Measurements from ENCODE around the gene EVL.
"Not testable (repeated sequence)": the region's sequence is repeated elsewhere in the genome, so short reads cannot be mapped to it uniquely, and the experiment has no call there.

EVL gene

DNA sequence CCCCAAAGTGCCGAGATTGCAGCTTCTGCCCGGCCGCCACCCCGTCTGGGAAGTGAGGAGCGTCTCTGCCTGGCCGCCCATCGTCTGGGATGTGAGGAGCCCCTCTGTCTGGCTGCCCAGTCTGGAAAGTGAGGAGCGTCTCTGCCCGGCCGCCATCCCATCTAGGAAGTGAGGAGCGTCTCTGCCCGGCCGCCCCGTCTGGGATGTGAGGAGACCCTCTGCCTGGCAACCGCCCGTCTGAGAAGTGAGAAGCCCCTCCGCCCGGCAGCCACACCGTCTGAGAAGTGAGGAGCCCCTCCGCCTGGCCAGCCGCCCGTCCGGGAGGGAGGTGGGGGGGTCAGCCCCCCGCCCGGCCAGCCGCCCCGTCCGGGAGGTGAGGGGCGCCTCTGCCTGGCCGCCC, 115.4 kb downstream of the EVL start:
- not testable (repeated sequence) for DNase-seq

DNA sequence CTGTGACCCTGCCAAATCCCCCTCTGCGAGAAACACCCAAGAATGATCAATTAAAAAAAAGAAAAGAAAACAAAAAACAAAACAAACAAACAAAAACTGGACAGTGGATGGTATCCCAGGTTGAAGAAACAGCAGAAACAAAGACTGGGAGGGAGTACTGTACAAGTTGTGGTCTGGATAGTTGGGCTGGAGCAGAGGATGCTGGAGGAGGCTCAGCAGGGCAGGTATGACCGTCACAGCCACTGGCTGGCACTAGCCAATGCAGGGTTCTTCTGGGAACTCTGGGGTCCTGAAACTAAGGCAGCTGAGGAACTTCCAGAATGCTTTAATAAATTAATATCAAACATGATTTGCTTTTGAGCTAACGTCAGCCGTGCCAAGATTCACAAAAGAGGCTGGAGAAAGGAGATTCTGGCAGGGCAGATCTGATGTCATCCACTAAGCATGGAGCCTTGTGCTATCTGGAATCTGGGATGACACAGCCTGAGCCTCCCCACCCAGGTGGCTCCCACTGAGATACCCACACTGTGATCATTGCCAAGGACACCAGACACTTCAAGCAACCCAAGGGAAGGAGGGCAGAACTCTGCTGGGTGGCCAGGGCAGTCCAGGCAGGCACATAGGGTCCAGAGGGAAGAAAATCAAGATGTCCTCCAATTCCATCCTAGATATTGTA, 116.8 kb downstream of the EVL start:
- DNase-seq, result not testable (repeated sequence)

DNA sequence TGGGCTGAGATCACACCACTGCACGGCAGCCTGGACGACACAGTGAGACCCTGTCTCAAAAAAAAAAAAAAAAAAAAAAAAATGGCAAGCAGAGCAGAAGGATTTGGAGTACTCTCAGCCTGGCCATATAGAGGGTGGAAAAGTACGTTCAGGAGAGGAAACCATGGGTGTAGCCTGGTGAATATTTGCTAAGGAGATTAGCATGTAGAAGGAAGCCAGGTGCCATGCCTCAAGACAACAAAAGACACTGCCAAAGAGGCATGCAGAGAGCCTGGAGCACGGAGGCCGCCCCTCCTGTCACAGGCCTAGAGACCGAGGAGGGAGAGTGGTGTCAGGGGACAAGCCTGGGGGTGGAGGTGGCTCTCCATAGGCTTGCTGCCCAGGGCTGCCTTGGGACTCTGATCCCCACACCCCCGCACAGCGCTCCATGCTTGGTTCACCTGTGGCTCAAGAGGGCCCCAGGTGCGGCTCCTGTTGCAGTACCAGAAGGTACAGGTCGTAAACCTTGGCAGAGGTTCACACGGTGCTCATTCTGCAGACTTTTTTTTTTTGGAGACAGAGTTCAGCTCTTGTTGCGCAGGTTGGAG, 122.1 kb downstream of the EVL start:
- DNase-seq, result no peak

DNA sequence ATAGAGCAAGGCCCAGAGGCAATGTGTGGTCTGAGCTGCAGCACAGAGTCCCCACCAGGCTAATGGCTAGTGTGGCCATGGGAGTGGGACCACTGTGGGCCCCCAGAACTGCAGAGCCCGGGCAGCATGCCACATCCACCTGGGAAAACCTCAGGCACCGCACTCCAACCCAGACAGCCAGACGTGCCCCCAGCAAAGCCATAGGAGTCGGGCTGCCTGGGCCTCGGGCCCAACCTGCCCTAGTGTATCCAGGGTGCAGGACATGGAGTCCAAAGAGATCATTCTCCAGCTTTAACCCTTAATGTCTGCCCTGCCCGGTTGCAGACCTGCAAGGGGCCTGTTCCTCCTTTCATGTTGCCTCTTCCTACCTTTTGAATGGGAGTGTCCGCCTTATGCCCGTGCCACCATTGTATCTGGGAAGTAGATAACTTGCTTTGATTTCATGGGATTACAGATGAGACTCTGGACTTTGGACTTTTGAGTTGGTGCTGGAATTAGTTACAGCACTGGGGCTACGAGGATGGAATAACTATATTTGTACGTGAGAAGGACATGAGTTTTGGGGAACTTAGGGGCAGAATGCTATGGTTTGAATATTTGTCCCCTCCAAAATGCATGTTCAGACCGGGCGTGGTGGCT, 123.3 kb downstream of the EVL start:
- no peak for DNase-seq

DNA sequence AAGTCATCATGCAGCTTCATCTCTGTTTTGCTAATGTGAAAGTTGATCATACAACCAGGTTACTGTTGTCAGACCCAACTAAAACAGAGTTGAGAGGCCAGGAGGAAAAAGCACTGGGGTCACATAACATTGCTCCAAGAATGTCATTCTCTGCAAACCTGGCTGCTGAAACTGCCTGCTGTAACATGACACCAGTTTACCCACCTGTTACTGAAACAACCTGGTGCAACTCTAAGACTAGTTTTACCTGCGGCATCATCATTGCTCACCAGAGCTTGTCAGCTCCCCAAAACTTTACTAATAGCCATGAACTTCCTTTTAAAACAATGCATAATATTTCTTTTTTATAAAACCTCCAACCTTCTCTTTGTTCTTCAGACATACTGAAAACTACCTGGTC, 124.9 kb downstream of the EVL start:
- no peak for DNase-seq

DNA sequence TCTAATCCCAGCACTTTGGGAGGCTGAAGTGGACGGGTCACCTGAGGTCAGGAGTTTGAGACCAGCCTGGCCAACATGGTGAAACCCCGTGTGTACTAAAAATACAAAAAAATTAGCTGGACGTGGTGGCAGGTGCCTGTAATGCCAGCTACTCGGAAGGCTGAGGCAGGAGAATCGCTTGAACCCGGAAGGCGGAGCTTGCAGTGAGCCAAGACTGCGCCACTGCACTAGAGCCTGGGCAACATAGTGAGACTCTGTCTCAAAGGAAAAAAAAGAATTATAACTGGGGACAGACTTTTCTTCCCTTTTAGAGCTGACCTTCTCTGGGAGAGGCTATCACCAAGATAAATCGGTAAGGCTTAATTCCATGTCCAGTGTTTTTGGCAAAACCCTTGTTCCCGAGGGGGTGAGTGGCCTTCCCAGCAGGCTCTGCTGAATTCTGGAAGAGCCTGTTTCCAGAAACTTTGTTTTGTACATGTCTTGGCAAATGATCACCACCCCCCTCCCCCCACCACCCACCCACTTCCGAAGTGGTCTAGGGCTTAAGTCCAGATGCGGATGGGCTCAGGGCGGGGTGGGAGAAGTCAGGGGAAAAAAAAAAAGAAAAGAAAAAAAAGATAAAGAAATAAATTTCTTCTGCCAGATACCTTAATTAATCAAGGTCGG, 126.5 kb downstream of the EVL start:
- no peak for DNase-seq

DNA sequence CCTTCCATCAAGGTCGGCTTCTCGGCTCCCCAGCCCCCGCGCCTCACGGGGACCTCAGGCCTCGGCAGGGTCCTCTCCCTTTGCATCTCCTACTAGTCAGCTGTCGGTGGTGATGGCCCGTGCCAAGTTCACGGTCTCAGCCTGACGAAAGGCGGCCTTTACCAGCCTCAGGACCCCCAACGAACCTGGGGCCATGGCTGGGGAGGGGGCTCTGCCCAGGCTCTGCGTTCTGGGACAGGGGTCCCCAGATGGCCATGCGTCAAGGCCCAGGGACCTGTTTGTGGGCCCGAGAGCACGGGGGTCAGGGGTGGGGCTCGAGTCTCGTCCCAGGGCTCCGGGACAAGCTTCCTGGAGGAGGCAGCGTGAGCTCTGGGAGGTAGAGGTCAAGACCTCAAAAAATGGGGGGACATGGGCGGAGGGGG, 127.0 kb downstream of the EVL start:
- DNase-seq, result no peak

DNA sequence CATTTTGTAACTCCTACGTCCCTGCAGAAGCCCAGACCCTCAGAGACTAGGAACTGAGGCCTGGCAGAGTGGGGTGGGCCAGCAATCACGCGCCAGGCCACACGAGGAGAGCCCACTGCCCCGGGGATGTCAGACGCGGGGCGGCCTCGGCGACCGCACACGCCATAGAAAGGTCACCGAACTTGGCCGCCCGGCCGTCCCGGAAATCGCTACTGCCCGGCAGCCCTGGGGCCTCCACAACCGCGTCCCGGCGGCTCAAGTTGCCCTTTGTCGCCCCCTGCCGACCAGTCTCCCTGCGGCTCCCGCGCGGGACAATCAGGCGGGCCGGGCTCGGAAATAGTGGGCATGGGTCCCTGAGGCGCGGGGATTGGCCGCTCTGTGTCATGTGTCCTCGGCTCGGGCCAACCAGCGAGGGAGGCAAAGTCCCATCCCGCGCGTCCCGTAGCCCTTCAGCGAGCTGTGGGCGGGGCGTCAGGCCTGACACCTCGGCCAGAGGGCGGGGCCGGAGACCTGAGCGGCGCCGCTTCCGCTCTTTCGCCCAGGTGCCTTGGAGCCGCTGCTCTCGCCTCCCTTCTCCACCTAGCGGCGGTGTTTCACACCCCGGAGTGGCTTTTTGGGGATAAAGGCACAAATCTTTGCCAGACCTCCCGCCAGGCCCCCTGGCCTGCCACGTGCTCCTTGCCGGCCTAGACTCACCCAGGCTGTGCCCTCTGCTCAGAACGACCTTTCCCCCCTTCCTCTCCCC, 127.6 kb downstream of the EVL start:
- DNase-seq, result peak; percentile 100

Measured in CD4-positive, alpha-beta T cell treated with Interleukin-17A for 1 hour (primary cell).